GM23338 (cell line): ENCODE data around the gene KRT1.

ENCODE experiments used
- CREB1 ChIP-seq: fragments of 250-450 bp; sonication (Bioruptor Pico); IDR thresholded peaks from 2 replicates; pipeline ENCODE4 v1.5.0; 2020; ENCODE audit warnings: low read depth, mild to moderate bottlenecking, moderate library complexity
- CTCF ChIP-seq, 2 experiments: fragments of 200-600 bp in 1 of 2; sonication (generic) in 1 of 2; conservative IDR thresholded peaks; 2 replicates each; pipeline versions ENCODE4 v1.5.1 to v1.6.1; 2016 to 2017; ENCODE audit warnings: antibody characterized with exemption in 2 of 2, low read depth in 2 of 2, mild to moderate bottlenecking in 2 of 2, moderate library complexity in 1 of 2
- ETS1 ChIP-seq: IDR thresholded peaks from 2 replicates; pipeline ENCODE4 v1.6.1; 2016; ENCODE audit warnings: antibody characterized with exemption
- EZH2 ChIP-seq: fragments of 200-600 bp; sonication (generic); IDR thresholded peaks from one replicate; pipeline ENCODE4 v1.8.0; 2017; ENCODE audit warnings: antibody characterized with exemption, mild to moderate bottlenecking, low read depth; ENCODE audit not compliant: unreplicated experiment
- POLR2AphosphoS5 ChIP-seq: IDR thresholded peaks from 2 replicates; pipeline ENCODE4 v1.6.1; 2016; ENCODE audit warnings: antibody characterized with exemption, low read depth
- REST ChIP-seq: IDR thresholded peaks from one replicate; pipeline ENCODE4 v1.6.1; 2018; ENCODE audit warnings: antibody characterized with exemption; ENCODE audit not compliant: unreplicated experiment

GRCh38 chr12:52699960-52700359, 19.8 kb upstream of the KRT1 start:
- TF ChIP-seq EZH2 (no peak), CTCF (conservative IDR thresholded peaks at IDR 0.05; ENCODE audit: low read depth in 2 of 2) (no peak), CREB1 (CRISPR knock-in tag) (no peak), REST (no peak), POLR2AphosphoS5 (no peak), ETS1 (no peak)
